ENCODE results near the gene SERP2. TPM values are rescaled to one million over a fixed set of nuclear protein-coding genes. Genes with fewer than 3 reads are reported as not detected.

SERP2 gene
- polyA plus RNA-seq, 1 experiment, result 5.4 TPM

- Histone ChIP-seq H3K27me3 (ENCODE audit: control insufficient read depth, insufficient read depth, low read length) (no peaks in the 10 kb centered on the region), H3K4me3 (ENCODE audit: low read depth, low read length) (no peak overlapping the region), H3K36me3 (ENCODE audit: control insufficient read depth, insufficient read depth, low read length) (0 out of 2 replicates have a peak, but pooled peaks cover 1% of the 10 kb centered on the region)
- ChIA-PET POLR2A (no interaction called here), CTCF (no interaction called here)
- no peak for DNase-seq (ENCODE audit: low read depth)
- TF ChIP-seq CTCF (IDR thresholded peaks at IDR 0.05; ENCODE audit: insufficient read depth, low read depth, low read length), result no peak
Observed at GRCh38 chr13:44385847-44386246, 12.2 kb downstream of the SERP2 start.

GRCh38 chr13:44386913-44387556 lies 13.4 kb downstream of the SERP2 start:
- DNase-seq (ENCODE audit: low read depth), result no peak
- ChIA-PET CTCF (interaction anchor here (0.6 kb wide), 1 partner anchor 110 kb away, joined by 3 read pairs; no protein-coding TSS in a partner anchor), POLR2A (interaction anchor here (0.6 kb wide), 1 partner anchor 54 kb away, joined by 6 read pairs; no protein-coding TSS in a partner anchor)
- TF ChIP-seq CTCF (IDR thresholded peaks at IDR 0.05; ENCODE audit: insufficient read depth, low read depth, low read length), result no peak
- Histone ChIP-seq H3K36me3 (ENCODE audit: control insufficient read depth, insufficient read depth, low read length) (no peaks in the 10 kb centered on the region), H3K4me3 (ENCODE audit: low read depth, low read length) (no peak overlapping the region), H3K27me3 (ENCODE audit: control insufficient read depth, insufficient read depth, low read length) (no peaks in the 10 kb centered on the region)

- Histone ChIP-seq H3K4me3 (ENCODE audit: low read depth, low read length) (no peak overlapping the region), H3K27me3 (ENCODE audit: control insufficient read depth, insufficient read depth, low read length) (no peaks in the 10 kb centered on the region), H3K36me3 (ENCODE audit: control insufficient read depth, insufficient read depth, low read length) (no peaks in the 10 kb centered on the region)
- DNase-seq (ENCODE audit: low read depth), result no peak
- CTCF ChIA-PET, result no interaction called here
- POLR2A ChIA-PET, result no interaction called here
- TF ChIP-seq CTCF (IDR thresholded peaks at IDR 0.05; ENCODE audit: insufficient read depth, low read depth, low read length), result no peak
Observed at GRCh38 chr13:44388427-44389059, 14.9 kb downstream of the SERP2 start.

- no peaks in the 10 kb centered on the region for H3K36me3 ChIP-seq (ENCODE audit: control insufficient read depth, insufficient read depth, low read length)
- POLR2A ChIA-PET, result no interaction called here
- H3K27me3 ChIP-seq (ENCODE audit: control insufficient read depth, insufficient read depth, low read length), result no peaks in the 10 kb centered on the region
- no peak for TF ChIP-seq CTCF (IDR thresholded peaks at IDR 0.05; ENCODE audit: insufficient read depth, low read depth, low read length)
- no peak overlapping the region for H3K4me3 ChIP-seq (ENCODE audit: low read depth, low read length)
- no peak for DNase-seq (ENCODE audit: low read depth)
- CTCF ChIA-PET, result interaction anchor here (1.0 kb wide), 1 partner anchor 14 kb away, joined by 3 read pairs; no protein-coding TSS in a partner anchor
Observed at GRCh38 chr13:44389060-44389666, 15.5 kb downstream of the SERP2 start.

- Histone ChIP-seq H3K4me3 (ENCODE audit: low read depth, low read length) (no peak overlapping the region), H3K36me3 (ENCODE audit: control insufficient read depth, insufficient read depth, low read length) (no peaks in the 10 kb centered on the region), H3K27me3 (ENCODE audit: control insufficient read depth, insufficient read depth, low read length) (no peaks in the 10 kb centered on the region)
- ChIA-PET CTCF (interaction anchor here (1.0 kb wide), 1 partner anchor 13 kb away, joined by 3 read pairs; no protein-coding TSS in a partner anchor), POLR2A (no interaction called here)
- TF ChIP-seq CTCF (IDR thresholded peaks at IDR 0.05; ENCODE audit: insufficient read depth, low read depth, low read length), result no peak
- no peak for DNase-seq (ENCODE audit: low read depth)
Observed at GRCh38 chr13:44389876-44390275, 16.3 kb downstream of the SERP2 start.

Data from BJ (cell line).